Smooth muscle cell (in vitro differentiated cells): ENCODE results near the gene PRTFDC1. TPM values are rescaled to one million over a fixed set of nuclear protein-coding genes. Genes with fewer than 3 reads are reported as not detected.
A peak's percentile ranks its signal among the peaks of the same experiment; 100 is the strongest.

Experiments
- DNase-seq: peaks from one replicate; lab custom pipeline; 2025; ENCODE audit not compliant: unreplicated experiment; lab: John Stamatoyannopoulos, UW
- H2AFZ ChIP-seq: fragments of 200-600 bp; sonication (generic); 2 replicates; pipeline ENCODE4 v1.6.0; 2016; ENCODE audit warnings: antibody characterized with exemption, low read depth, mild to moderate bottlenecking
- H3F3A ChIP-seq: fragments of 200-600 bp; sonication (generic); 2 replicates; pipeline ENCODE4 v1.6.0; 2017; ENCODE audit warnings: antibody characterized with exemption, low read depth
- H3K27ac ChIP-seq: fragments of 200-600 bp; sonication (generic); 2 replicates; pipeline ENCODE4 v1.5.1; 2016; ENCODE audit warnings: low read depth, mild to moderate bottlenecking
- H3K27me3 ChIP-seq: fragments of 200-600 bp; sonication (generic); 2 replicates; pipeline ENCODE4 v1.6.1; 2016; ENCODE audit warnings: low read depth, mild to moderate bottlenecking
- H3K36me3 ChIP-seq: fragments of 200-600 bp; sonication (generic); 2 replicates; pipeline ENCODE4 v1.5.1; 2016; ENCODE audit warnings: low read depth
- H3K4me1 ChIP-seq: fragments of 200-600 bp; sonication (generic); 2 replicates; pipeline ENCODE4 v1.5.1; 2016; ENCODE audit warnings: low read depth
- H3K4me2 ChIP-seq: fragments of 200-600 bp; sonication (generic); 2 replicates; pipeline ENCODE4 v1.6.0; 2016; ENCODE audit warnings: mild to moderate bottlenecking
- H3K4me3 ChIP-seq: fragments of 200-600 bp; sonication (generic); 2 replicates; pipeline ENCODE4 v1.5.1; 2016; ENCODE audit warnings: mild to moderate bottlenecking
- H3K79me2 ChIP-seq: fragments of 200-600 bp; sonication (generic); 2 replicates; pipeline ENCODE4 v1.6.0; 2016; ENCODE audit warnings: low read depth, mild to moderate bottlenecking
- H3K9ac ChIP-seq: fragments of 200-600 bp; sonication (generic); 2 replicates; pipeline ENCODE4 v1.6.0; 2016; ENCODE audit warnings: low read depth
- H3K9me3 ChIP-seq: fragments of 200-600 bp; sonication (generic); replicated peaks from 2 replicates; pipeline ENCODE4 v1.5.1; 2016; ENCODE audit warnings: low read depth
- H4K20me1 ChIP-seq: fragments of 200-600 bp; sonication (generic); 2 replicates; pipeline ENCODE4 v1.6.0; 2016; ENCODE audit warnings: low read depth
- CTCF ChIP-seq: fragments of 200-600 bp; sonication (generic); IDR thresholded peaks from 2 replicates; pipeline ENCODE4 v1.5.1; 2017; ENCODE audit warnings: borderline replicate concordance, mild to moderate bottlenecking, antibody characterized with exemption; ENCODE audit not compliant: insufficient read depth, poor library complexity, severe bottlenecking
- WGBS: methylation state at CpG from one replicate; pipeline ENCODE4 v1.1.7; 2016; ENCODE audit warnings: low lambda C conversion rate; 5-methylcytosine and 5-hydroxymethylcytosine counted together
- polyA plus RNA-seq: library from polyadenylated mRNA; unstranded; fragments of >200 nt; fragmentation: Nextera tagmentation; extraction: Ambion mirVana; gene quantifications from 2 replicates; pipeline ENCODE4 v1.2.1, GENCODE V29; 2016
- total RNA-seq: library from RNA; depleted of rRNA; stranded (reverse); fragments of >200 nt; gene quantifications from 2 replicates; pipeline ENCODE4 v1.2.3, GENCODE V29; 2014

The PRTFDC1 gene
- total and polyA plus RNA-seq, 2 experiments from 2014 or later: 10.2 to 11.9 TPM

DNA sequence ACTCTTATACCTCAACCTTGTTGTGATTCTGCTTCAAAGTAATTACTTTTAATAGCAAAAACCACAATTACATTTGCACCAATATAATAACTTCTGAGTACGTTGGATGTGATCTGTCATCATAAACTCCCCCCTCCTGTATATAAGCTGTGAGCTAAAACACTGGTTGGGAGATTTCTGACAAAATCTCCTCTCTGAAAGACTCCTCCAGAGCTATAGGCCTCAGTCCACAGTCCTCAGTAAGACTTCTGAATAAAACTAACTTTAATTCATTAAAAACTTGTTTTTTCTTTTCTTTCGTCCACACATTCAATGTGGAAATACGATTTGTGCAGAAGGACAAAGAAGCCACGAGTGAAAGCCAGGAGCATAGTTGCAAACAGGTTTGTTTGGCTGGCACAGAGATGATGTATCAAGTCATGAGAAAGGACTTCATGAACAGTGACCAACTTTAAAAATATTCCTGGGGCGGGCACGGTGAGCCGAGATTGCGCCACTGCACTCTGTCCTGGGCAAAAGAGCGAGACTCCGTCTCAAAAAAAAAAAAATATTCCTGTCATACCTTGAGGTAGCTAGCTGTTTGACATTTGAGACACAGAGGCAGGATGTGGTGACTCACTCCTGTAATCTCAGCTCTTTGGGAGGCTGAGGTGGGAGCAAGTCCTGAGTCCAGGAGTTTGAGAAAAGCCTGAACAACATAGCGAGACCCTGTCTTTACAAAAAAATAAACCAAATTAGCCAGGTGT, 137.7 kb downstream of the PRTFDC1 start:
- no peaks in the 10 kb centered on the region for H3K4me1 ChIP-seq
- H3K9ac ChIP-seq: no peak overlapping the region
- peak overlapping the region; percentile 72 for H3K27ac ChIP-seq
- TF ChIP-seq CTCF: no peak
- WGBS: 63% methylated on average over 11 of the region's 11 CpGs
- H3K36me3 ChIP-seq: no peaks in the 10 kb centered on the region
- H3K27me3 ChIP-seq: no peaks in the 10 kb centered on the region
- no peaks in the 10 kb centered on the region for H3K9me3 ChIP-seq
- H3F3A ChIP-seq: no peaks in the 10 kb centered on the region
- no peak overlapping the region for H3K4me2 ChIP-seq
- no peaks in the 10 kb centered on the region for H4K20me1 ChIP-seq
- no peak overlapping the region for H3K4me3 ChIP-seq
- no peaks in the 10 kb centered on the region for H3K79me2 ChIP-seq
- no peak overlapping the region for H2AFZ ChIP-seq
- no peak for DNase-seq

- H3K79me2 ChIP-seq: no peaks in the 10 kb centered on the region
- H3F3A ChIP-seq: no peaks in the 10 kb centered on the region
- H3K9ac ChIP-seq: no peak overlapping the region
- H3K27ac ChIP-seq: peak overlapping the region; percentile 72
- H3K9me3 ChIP-seq: no peaks in the 10 kb centered on the region
- TF ChIP-seq CTCF: no peak
- 91% methylated on average over 4 of the region's 4 CpGs for WGBS
- no peaks in the 10 kb centered on the region for H4K20me1 ChIP-seq
- no peak overlapping the region for H3K4me3 ChIP-seq
- DNase-seq: no peak
- H3K27me3 ChIP-seq: no peaks in the 10 kb centered on the region
- H3K4me1 ChIP-seq: no peaks in the 10 kb centered on the region
- no peak overlapping the region for H3K4me2 ChIP-seq
- no peaks in the 10 kb centered on the region for H3K36me3 ChIP-seq
- no peak overlapping the region for H2AFZ ChIP-seq
Measured at GRCh38 chr10:24813856-24814255, 138.6 kb downstream of the PRTFDC1 start.

DNA sequence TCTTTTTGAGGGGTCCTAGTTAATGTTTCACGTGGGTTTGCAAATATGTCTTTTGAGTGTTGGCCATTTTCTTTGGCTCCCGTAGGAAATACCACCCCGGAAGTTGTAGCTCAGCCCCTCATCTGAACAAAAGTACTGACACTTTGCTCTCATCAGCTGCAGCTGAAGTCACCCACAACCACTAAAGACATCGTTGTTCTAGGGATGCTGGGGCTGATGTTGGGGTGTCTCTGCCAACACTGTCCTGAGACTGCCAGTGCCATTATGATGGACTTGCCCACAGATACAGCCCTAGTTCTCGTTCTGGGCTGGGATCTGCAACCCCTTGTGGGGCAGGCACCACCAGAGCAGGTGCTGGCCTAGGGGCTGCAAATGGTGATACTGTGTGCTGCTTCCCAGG, 146.1 kb downstream of the PRTFDC1 start:
- H3K27me3 ChIP-seq: no peaks in the 10 kb centered on the region
- no peaks in the 10 kb centered on the region for H3K4me1 ChIP-seq
- no peaks in the 10 kb centered on the region for H4K20me1 ChIP-seq
- H3K4me2 ChIP-seq: no peak overlapping the region
- H3K9ac ChIP-seq: no peak overlapping the region
- H3K4me3 ChIP-seq: no peak overlapping the region
- H2AFZ ChIP-seq: no peak overlapping the region
- no peak for TF ChIP-seq CTCF
- no peaks in the 10 kb centered on the region for H3K36me3 ChIP-seq
- H3F3A ChIP-seq: no peaks in the 10 kb centered on the region
- no peak overlapping the region for H3K27ac ChIP-seq
- DNase-seq: no peak
- no peaks in the 10 kb centered on the region for H3K9me3 ChIP-seq
- no peaks in the 10 kb centered on the region for H3K79me2 ChIP-seq
- 92% methylated on average over 5 of the region's 5 CpGs for WGBS

- no peaks in the 10 kb centered on the region for H3K9me3 ChIP-seq
- H3K4me2 ChIP-seq: no peak overlapping the region
- no peak overlapping the region for H2AFZ ChIP-seq
- H3K79me2 ChIP-seq: no peaks in the 10 kb centered on the region
- H3K27me3 ChIP-seq: no peaks in the 10 kb centered on the region
- no peak for TF ChIP-seq CTCF
- no peaks in the 10 kb centered on the region for H4K20me1 ChIP-seq
- no peaks in the 10 kb centered on the region for H3K4me1 ChIP-seq
- no peak overlapping the region for H3K9ac ChIP-seq
- no peaks in the 10 kb centered on the region for H3F3A ChIP-seq
- H3K27ac ChIP-seq: no peak overlapping the region
- H3K36me3 ChIP-seq: no peaks in the 10 kb centered on the region
- DNase-seq: no peak
- no peak overlapping the region for H3K4me3 ChIP-seq
Measured at GRCh38 chr10:24804956-24805355, 147.4 kb downstream of the PRTFDC1 start.
